T-helper 9 cell (primary cell): ENCODE data around the gene OR2F2.

Source experiments
- DNase-seq: peaks from one replicate; pipeline ENCODE4 v3.0.0-alpha.2; 2020

Gene OR2F2

GRCh38 chr7:143979998-143980397, 45.0 kb downstream of the OR2F2 start:
- DNase-seq, result no peak

GRCh38 chr7:143980746-143981510, 45.9 kb downstream of the OR2F2 start:
- DNase-seq, result no peak

GRCh38 chr7:143983960-143984359, 48.9 kb downstream of the OR2F2 start:
- no peak for DNase-seq
